Ectodermal cell (in vitro differentiated cells): ENCODE results near the gene FLYWCH1.
"Not testable (repeated sequence)": the region's sequence is repeated elsewhere in the genome, so short reads cannot be mapped to it uniquely, and the experiment has no call there.

Source experiments
- H3K27ac ChIP-seq: 2 replicates; pipeline ENCODE4 v1.7.0; 2013; ENCODE audit warnings: mild to moderate bottlenecking, low read depth, low read length; ENCODE audit not compliant: insufficient read depth, poor library complexity, severe bottlenecking
- H3K27me3 ChIP-seq: 2 replicates; pipeline ENCODE4 v1.7.0; 2013; ENCODE audit warnings: mild to moderate bottlenecking, low read length; ENCODE audit not compliant: insufficient read depth, control insufficient read depth, poor library complexity, severe bottlenecking
- H3K36me3 ChIP-seq: one replicate; pipeline ENCODE4 v1.7.0; 2013; ENCODE audit warnings: low read length; ENCODE audit not compliant: control insufficient read depth, insufficient read depth
- H3K4me1 ChIP-seq: one replicate; pipeline ENCODE4 v1.7.0; 2013; ENCODE audit warnings: low read length; ENCODE audit not compliant: control insufficient read depth, insufficient read depth
- H3K4me3 ChIP-seq: 2 replicates; pipeline ENCODE4 v1.7.0; 2013; ENCODE audit warnings: low read depth, low read length, control low read depth; ENCODE audit not compliant: insufficient read depth
- H3K9me3 ChIP-seq: 2 replicates; pipeline ENCODE4 v1.7.0; 2013; ENCODE audit warnings: mild to moderate bottlenecking, low read length, moderate library complexity; ENCODE audit not compliant: control insufficient read depth
- WGBS, 2 experiments: methylation state at CpG; one replicate each; pipeline ENCODE4 v1.1.7; 2013; ENCODE audit warnings: missing lambda C conversion rate in 2 of 2; 5-methylcytosine and 5-hydroxymethylcytosine counted together

The FLYWCH1 gene

DNA sequence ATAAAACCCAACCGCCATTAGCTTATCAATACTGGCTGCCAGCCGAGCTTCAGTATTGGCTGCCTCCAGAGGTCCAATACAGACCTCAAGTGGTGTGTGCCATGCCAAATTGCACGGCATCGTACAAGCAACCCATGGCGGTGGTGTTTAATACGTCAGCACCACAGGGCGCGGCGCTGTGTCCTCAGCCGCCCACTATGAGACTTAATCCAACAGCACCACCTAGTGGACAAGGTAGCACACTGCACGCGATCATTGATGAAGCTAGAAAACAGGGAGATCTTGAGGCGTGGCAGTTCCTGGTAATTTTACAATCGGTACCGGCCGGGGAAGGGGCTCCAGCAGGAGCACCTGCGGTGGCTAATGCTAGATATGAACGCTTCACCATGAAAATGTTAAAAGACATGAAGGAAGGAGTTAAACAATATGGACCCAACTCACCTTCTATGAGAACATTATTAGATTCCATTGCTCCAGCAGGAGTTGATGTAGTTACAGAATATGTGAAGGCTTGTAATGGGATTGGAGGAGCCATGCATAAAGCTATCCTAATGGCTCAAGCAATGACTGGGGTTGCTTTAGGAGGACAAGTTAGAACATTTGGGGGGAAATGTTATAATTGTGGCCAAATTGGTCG, 15.4 kb downstream of the FLYWCH1 start:
- Histone ChIP-seq H3K9me3 (no peaks in the 10 kb centered on the region), H3K36me3 (no peaks in the 10 kb centered on the region), H3K4me1 (peaks cover 4% of the 10 kb centered on the region), H3K4me3 (no peak overlapping the region), H3K27me3 (no peaks in the 10 kb centered on the region), H3K27ac (no peak overlapping the region)
- WGBS, 2 experiments = 22 to 24% methylated on average over 19 of the region's 19 CpGs

GRCh38 chr16:2928151-2928550, 16.4 kb downstream of the FLYWCH1 start:
- H3K4me3 ChIP-seq, H3K4me1 ChIP-seq, H3K27me3 ChIP-seq, H3K9me3 ChIP-seq, H3K27ac ChIP-seq, H3K36me3 ChIP-seq: not testable (repeated sequence)
- 63 to 75% methylated on average over 4 of the region's 4 CpGs for WGBS, 2 experiments

GRCh38 chr16:2928796-2929195, 17.1 kb downstream of the FLYWCH1 start:
- no peaks in the 10 kb centered on the region for H3K9me3 ChIP-seq
- no peak overlapping the region for H3K27ac ChIP-seq
- peaks cover 4% of the 10 kb centered on the region for H3K4me1 ChIP-seq
- H3K36me3 ChIP-seq = no peaks in the 10 kb centered on the region
- WGBS, 2 experiments = 92% methylated on average over 11 of the region's 11 CpGs
- H3K27me3 ChIP-seq = no peaks in the 10 kb centered on the region
- H3K4me3 ChIP-seq = no peak overlapping the region

DNA sequence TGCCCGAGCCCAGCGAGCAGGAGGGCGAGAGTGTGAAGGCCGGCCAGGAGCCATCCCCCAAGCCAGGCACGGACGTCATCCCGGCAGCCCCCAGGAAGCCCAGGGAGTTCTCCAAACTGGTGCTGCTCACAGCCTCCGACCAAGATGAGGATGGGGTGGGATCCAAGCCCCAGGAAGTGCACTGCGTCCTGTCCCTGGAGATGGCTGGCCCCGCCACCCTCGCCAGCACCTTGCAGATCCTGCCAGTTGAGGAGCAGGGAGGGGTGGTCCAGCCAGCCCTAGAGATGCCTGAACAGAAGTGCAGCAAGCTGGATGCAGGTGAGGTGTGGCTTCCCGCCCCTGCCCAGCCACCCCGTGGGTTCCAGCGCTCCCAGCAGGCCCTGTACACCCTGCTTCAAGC, 18.0 kb downstream of the FLYWCH1 start:
- no peaks in the 10 kb centered on the region for H3K9me3 ChIP-seq
- no peaks in the 10 kb centered on the region for H3K27me3 ChIP-seq
- peaks cover 4% of the 10 kb centered on the region for H3K4me1 ChIP-seq
- WGBS, 2 experiments = 93 to 94% methylated on average over 14 of the region's 14 CpGs
- H3K27ac ChIP-seq = no peak overlapping the region
- no peaks in the 10 kb centered on the region for H3K36me3 ChIP-seq
- H3K4me3 ChIP-seq = no peak overlapping the region

DNA sequence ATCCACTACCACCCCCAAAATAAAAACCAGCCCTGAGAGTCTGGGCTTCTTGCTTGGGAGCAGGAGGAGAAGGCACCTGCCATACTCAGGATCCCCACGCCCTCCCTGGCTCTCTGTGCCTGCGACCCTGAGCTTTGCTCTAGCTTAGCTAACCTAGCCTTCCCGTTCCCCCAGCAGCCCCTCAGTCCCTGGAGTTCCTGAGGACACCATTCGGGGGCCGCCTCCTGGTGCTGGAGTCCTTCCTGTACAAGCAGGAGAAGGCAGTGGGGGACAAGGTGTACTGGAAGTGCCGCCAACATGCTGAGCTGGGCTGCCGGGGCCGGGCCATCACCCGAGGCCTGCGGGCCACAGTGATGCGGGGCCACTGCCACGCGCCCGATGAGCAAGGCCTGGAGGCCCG, 18.5 kb downstream of the FLYWCH1 start:
- Histone ChIP-seq H3K27me3 (no peaks in the 10 kb centered on the region), H3K4me3 (no peak overlapping the region), H3K9me3 (no peaks in the 10 kb centered on the region), H3K36me3 (no peaks in the 10 kb centered on the region), H3K4me1 (peaks cover 4% of the 10 kb centered on the region), H3K27ac (no peak overlapping the region)
- WGBS, 2 experiments = 95 to 96% methylated on average over 15 of the region's 15 CpGs

GRCh38 chr16:2931231-2931914, 19.6 kb downstream of the FLYWCH1 start:
- not testable (repeated sequence) for H3K4me3 ChIP-seq, H3K36me3 ChIP-seq, H3K9me3 ChIP-seq, H3K27ac ChIP-seq, H3K4me1 ChIP-seq, H3K27me3 ChIP-seq
- 89 to 91% methylated on average over 12 to 13 of the region's 13 CpGs for WGBS, 2 experiments

- peaks cover 4% of the 10 kb centered on the region for H3K36me3 ChIP-seq
- no peaks in the 10 kb centered on the region for H3K4me1 ChIP-seq
- no peaks in the 10 kb centered on the region for H3K27me3 ChIP-seq
- H3K9me3 ChIP-seq = no peaks in the 10 kb centered on the region
- no peak overlapping the region for H3K4me3 ChIP-seq
- 94% methylated on average over 30 of the region's 30 CpGs for WGBS, 2 experiments
- no peak overlapping the region for H3K27ac ChIP-seq
Observed at GRCh38 chr16:2933136-2933535, 21.4 kb downstream of the FLYWCH1 start.

DNA sequence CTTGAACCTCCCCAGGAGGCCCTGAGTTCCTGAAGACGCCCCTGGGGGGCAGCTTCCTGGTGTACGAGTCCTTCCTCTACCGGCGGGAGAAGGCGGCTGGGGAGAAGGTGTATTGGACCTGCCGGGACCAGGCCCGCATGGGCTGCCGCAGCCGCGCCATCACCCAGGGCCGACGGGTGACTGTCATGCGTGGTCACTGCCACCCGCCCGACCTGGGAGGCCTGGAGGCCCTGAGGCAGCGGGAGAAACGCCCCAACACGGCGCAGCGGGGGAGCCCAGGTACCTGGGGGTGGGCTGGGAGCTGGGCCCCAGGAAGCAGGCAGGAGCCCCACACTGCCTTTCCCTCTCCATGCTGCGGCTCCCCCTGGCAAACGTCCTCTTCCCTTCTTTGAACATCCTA, 22.0 kb downstream of the FLYWCH1 start:
- Histone ChIP-seq H3K9me3 (no peaks in the 10 kb centered on the region), H3K27me3 (no peaks in the 10 kb centered on the region), H3K27ac (no peak overlapping the region), H3K36me3 (peaks cover 4% of the 10 kb centered on the region), H3K4me1 (no peaks in the 10 kb centered on the region), H3K4me3 (no peak overlapping the region)
- 94 to 95% methylated on average over 22 of the region's 22 CpGs for WGBS, 2 experiments

DNA sequence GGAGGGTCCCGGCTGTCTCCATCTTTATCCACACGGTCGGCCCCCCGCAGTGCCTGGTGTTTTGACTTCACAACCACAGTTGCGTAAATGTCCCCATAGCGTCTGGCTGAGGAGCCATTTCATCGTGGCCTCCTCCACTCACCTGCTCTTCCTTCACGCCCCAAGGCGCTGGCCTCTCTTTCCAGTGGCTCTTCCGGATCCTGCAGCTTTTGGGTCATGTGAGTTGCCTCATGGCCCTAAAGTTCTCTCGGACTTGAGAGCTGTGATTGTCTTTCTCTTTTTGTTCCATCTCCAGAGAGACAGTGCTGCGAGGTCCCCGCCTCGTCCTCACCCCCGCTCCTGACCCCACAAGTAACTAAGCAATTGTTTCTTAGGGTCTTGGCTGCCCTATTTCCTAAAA, 22.7 kb downstream of the FLYWCH1 start:
- Histone ChIP-seq H3K27me3 (no peaks in the 10 kb centered on the region), H3K36me3 (peaks cover 4% of the 10 kb centered on the region), H3K27ac (no peak overlapping the region), H3K4me3 (no peak overlapping the region), H3K4me1 (no peaks in the 10 kb centered on the region), H3K9me3 (no peaks in the 10 kb centered on the region)
- 93 to 94% methylated on average over 15 of the region's 15 CpGs for WGBS, 2 experiments

- WGBS, 2 experiments = 92 to 93% methylated on average over 22 of the region's 22 CpGs
- H3K27me3 ChIP-seq = no peaks in the 10 kb centered on the region
- H3K9me3 ChIP-seq = no peaks in the 10 kb centered on the region
- H3K4me1 ChIP-seq = no peaks in the 10 kb centered on the region
- no peak overlapping the region for H3K27ac ChIP-seq
- no peak overlapping the region for H3K4me3 ChIP-seq
- H3K36me3 ChIP-seq = peaks cover 14% of the 10 kb centered on the region
Observed at GRCh38 chr16:2936436-2937011, 24.8 kb downstream of the FLYWCH1 start.
